Measurements from ENCODE around the gene TPI1.

Gene TPI1

DNA sequence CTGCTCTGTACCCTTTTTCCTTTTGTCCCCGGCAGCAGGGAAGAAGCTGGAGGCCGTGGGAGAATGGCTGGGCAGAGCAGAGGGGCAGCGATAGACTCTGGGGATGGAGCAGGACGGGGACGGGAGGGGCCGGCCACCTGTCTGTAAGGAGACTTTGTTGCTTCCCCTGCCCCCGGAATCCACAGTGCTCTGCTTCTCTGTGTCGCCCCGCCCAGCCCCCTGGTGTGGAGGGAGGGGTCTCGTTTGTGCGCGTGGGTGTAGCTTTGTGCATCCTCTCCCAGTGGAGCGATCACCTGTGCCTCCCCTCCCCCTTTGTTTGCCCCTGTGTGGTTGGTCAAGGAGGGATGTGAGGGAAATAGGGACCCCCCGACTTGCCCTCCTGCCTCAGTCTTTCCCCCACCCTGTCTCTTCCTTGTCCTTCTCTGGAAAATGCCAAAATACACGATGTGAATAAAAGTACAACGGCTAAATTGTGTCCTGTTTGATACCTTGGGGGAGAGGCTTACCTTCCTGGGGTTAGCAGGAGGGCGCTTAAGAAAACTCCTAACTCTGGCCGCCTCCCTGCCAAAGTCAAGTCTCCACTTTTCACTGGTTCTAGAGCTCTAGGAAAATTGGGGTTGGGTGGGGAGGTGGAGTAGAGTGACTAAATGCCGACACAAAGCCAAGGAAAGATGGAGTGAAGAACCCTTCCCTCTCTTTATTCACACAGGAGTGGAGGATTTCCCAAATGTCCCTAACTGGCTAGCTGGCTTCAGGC lies 990 bp upstream of the TPI1 start:
- Histone ChIP-seq H2BK12ac (ENCODE audit: low read length in 2 of 2) (peak overlapping the region in 1 of 2 experiments; percentile 57), H4K91ac (ENCODE audit: low read length) (no peak overlapping the region), H2AFZ (ENCODE audit: low read depth, low read length) (peak overlapping the region; percentile 78), H3K9me3 (ENCODE audit: control insufficient read depth, low read length) (no peaks in the 10 kb centered on the region), H3K9ac (ENCODE audit: low read length) (peak overlapping the region; percentile 91), H3K27ac (ENCODE audit: low read length, poor library complexity, severe bottlenecking) (no peak overlapping the region), H3K18ac (ENCODE audit: low read depth in 1 of 2, low read length in 2 of 2) (peak overlapping the region in 1 of 2 experiments; percentile 88), H3K36me3 (ENCODE audit: control insufficient read depth in 1 of 2, insufficient read depth in 2 of 2, low read depth in 1 of 2, low read length in 2 of 2) (peaks cover 73 to 75% of the 10 kb centered on the region in 2 experiments), H2BK120ac (ENCODE audit: low read depth, low read length) (no peak overlapping the region), H3K4me2 (ENCODE audit: low read length, poor library complexity, severe bottlenecking) (peak overlapping the region; percentile 87), H2BK5ac (ENCODE audit: low read depth, low read length, poor library complexity, severe bottlenecking) (no peak overlapping the region), H3K79me1 (replicated peaks; ENCODE audit: low read length, poor library complexity, severe bottlenecking) (peaks cover 10% of the 10 kb centered on the region), H3K23ac (ENCODE audit: low read length in 2 of 2) (peak overlapping the region in 1 of 2 experiments; percentile 96), H4K8ac (ENCODE audit: low read length) (no peak overlapping the region), H3K4me3 (ENCODE audit: insufficient read depth in 1 of 2, low read depth in 1 of 2, low read length in 2 of 2) (peak overlapping the region in 1 of 2 experiments; percentile 83), H3K14ac (ENCODE audit: low read length in 2 of 2) (peak overlapping the region in 1 of 2 experiments; percentile 91), H3K4me1 (ENCODE audit: control insufficient read depth, insufficient read depth, low read depth, low read length) (peaks cover 22% of the 10 kb centered on the region), H2AK5ac (ENCODE audit: low read length, severe bottlenecking) (peak overlapping the region; percentile 10), H3K27me3 (ENCODE audit: control insufficient read depth in 1 of 2, insufficient read depth in 1 of 2, low read length in 2 of 2) (no peaks in the 10 kb centered on the region), H3K4ac (ENCODE audit: low read depth in 1 of 2, low read length in 2 of 2) (peak overlapping the region in 1 of 2 experiments; percentile 55), H2BK15ac (ENCODE audit: low read depth, poor library complexity, severe bottlenecking) (no peak overlapping the region)
- no peak for DNase-seq
- 82% methylated on average over 15 of the region's 19 CpGs for WGBS

DNA sequence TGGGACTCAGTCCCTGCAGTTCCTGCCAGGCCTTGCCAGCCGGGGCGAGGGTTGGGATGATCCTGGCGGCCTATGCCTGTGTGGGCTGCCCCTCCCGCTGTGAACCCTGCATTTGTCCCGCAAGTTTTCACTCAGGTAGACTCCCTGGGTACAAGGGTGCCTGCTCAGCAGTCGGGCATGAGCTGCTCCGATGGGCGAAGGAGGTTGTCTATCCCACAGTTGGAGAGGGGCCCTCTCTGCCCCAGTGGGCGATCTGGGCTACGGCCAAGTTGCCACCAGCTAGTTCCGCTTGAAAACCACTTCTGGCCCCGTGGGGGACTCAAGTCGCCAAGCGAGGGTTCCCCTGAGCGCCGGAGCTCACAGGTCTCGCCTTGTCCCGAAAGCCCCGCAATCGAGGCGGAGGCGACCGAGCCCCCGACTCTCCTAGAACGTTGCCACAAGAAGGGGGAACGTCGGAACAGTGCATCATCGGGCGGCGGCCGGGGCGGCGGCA lies 365 bp upstream of the TPI1 start:
- Histone ChIP-seq H3K23ac (ENCODE audit: low read length in 2 of 2) (peak overlapping the region in 1 of 2 experiments; percentile 96), H3K4me1 (ENCODE audit: control insufficient read depth, insufficient read depth, low read depth, low read length) (peaks cover 26% of the 10 kb centered on the region), H3K9ac (ENCODE audit: low read length) (peak overlapping the region; percentile 91), H3K14ac (ENCODE audit: low read length in 2 of 2) (peak overlapping the region in 1 of 2 experiments; percentile 91), H2BK15ac (ENCODE audit: low read depth, poor library complexity, severe bottlenecking) (peak overlapping the region; percentile 73), H2AFZ (ENCODE audit: low read depth, low read length) (peak overlapping the region; percentile 78), H4K8ac (ENCODE audit: low read length) (peak overlapping the region; percentile 71), H3K4me3 (ENCODE audit: insufficient read depth in 1 of 2, low read depth in 1 of 2, low read length in 2 of 2) (peak overlapping the region; percentile 48 to 83), H2AK5ac (ENCODE audit: low read length, severe bottlenecking) (no peak overlapping the region), H3K9me3 (ENCODE audit: control insufficient read depth, low read length) (no peaks in the 10 kb centered on the region), H2BK5ac (ENCODE audit: low read depth, low read length, poor library complexity, severe bottlenecking) (no peak overlapping the region), H3K79me1 (replicated peaks; ENCODE audit: low read length, poor library complexity, severe bottlenecking) (peaks cover 7% of the 10 kb centered on the region), H3K36me3 (ENCODE audit: control insufficient read depth in 1 of 2, insufficient read depth in 2 of 2, low read depth in 1 of 2, low read length in 2 of 2) (peaks cover 70% of the 10 kb centered on the region in 2 experiments), H3K27ac (ENCODE audit: low read length, poor library complexity, severe bottlenecking) (peak overlapping the region; percentile 63), H3K4me2 (ENCODE audit: low read length, poor library complexity, severe bottlenecking) (peak overlapping the region; percentile 87), H2BK120ac (ENCODE audit: low read depth, low read length) (no peak overlapping the region), H3K4ac (ENCODE audit: low read depth in 1 of 2, low read length in 2 of 2) (peak overlapping the region; percentile 55 to 89), H3K27me3 (ENCODE audit: control insufficient read depth in 1 of 2, insufficient read depth in 1 of 2, low read length in 2 of 2) (no peaks in the 10 kb centered on the region), H2BK12ac (ENCODE audit: low read length in 2 of 2) (peak overlapping the region in 1 of 2 experiments; percentile 57), H3K18ac (ENCODE audit: low read depth in 1 of 2, low read length in 2 of 2) (peak overlapping the region; percentile 23 to 88), H4K91ac (ENCODE audit: low read length) (no peak overlapping the region)
- DNase-seq = no peak
- WGBS = 10% methylated on average over 33 of the region's 33 CpGs

DNA sequence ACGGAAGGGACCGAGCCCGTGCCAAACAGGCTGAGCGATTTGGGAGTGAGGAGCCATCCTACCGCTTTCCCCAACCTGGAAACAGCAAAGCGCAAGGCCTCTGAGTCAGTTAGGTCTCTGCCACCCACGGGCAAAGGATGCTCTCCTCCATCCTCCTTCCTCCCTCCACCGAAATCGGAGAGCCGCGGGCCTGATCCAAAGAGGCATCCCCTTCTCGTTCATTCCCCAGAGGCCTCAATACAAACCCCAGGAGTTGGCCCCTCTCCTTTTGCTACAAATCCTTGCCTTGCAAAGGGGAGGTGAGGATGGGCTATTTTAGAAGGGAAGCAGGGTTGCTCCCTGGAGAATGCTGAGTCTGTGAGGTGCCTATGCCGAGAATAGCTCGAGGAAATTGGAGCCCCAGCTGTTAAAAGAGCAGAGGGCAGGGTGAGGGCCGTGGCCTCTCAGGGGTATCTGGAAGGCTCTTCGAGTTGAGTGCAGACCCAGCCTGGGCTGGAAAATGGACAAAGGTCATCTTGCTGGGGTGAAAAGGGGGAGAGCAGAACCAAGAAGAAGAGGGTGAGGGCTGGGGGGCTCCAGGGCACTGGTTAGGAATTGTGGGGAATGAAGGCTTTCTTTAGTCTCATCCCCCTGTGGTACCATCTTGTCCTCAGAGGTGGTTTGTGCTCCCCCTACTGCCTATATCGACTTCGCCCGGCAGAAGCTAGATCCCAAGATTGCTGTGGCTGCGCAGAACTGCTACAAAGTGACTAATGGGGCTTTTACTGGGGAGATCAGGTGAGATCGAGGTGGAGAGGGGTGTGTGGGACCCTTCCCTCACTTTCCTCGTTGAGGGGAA lies 1.1 kb downstream of the TPI1 start:
- Histone ChIP-seq H3K4me2 (ENCODE audit: low read length, poor library complexity, severe bottlenecking) (peak overlapping the region; percentile 85), H2BK5ac (ENCODE audit: low read depth, low read length, poor library complexity, severe bottlenecking) (no peak overlapping the region), H2AFZ (ENCODE audit: low read depth, low read length) (no peak overlapping the region), H3K23ac (ENCODE audit: low read length in 2 of 2) (no peak overlapping the region), H3K27me3 (ENCODE audit: control insufficient read depth in 1 of 2, insufficient read depth in 1 of 2, low read length in 2 of 2) (no peaks in the 10 kb centered on the region), H3K14ac (ENCODE audit: low read length in 2 of 2) (peak overlapping the region in 1 of 2 experiments; percentile 80), H3K4me3 (ENCODE audit: insufficient read depth in 1 of 2, low read depth in 1 of 2, low read length in 2 of 2) (peak overlapping the region; percentile 94 to 95), H2BK15ac (ENCODE audit: low read depth, poor library complexity, severe bottlenecking) (no peak overlapping the region), H3K4me1 (ENCODE audit: control insufficient read depth, insufficient read depth, low read depth, low read length) (peaks cover 28% of the 10 kb centered on the region), H3K9ac (ENCODE audit: low read length) (peak overlapping the region; percentile 97), H3K18ac (ENCODE audit: low read depth in 1 of 2, low read length in 2 of 2) (peak overlapping the region in 1 of 2 experiments; percentile 97), H3K36me3 (ENCODE audit: control insufficient read depth in 1 of 2, insufficient read depth in 2 of 2, low read depth in 1 of 2, low read length in 2 of 2) (peaks cover 55 to 59% of the 10 kb centered on the region in 2 experiments), H4K91ac (ENCODE audit: low read length) (no peak overlapping the region), H3K9me3 (ENCODE audit: control insufficient read depth, low read length) (no peaks in the 10 kb centered on the region), H2BK12ac (ENCODE audit: low read length in 2 of 2) (no peak overlapping the region), H2AK5ac (ENCODE audit: low read length, severe bottlenecking) (no peak overlapping the region), H3K79me1 (replicated peaks; ENCODE audit: low read length, poor library complexity, severe bottlenecking) (peaks cover 4% of the 10 kb centered on the region), H3K4ac (ENCODE audit: low read depth in 1 of 2, low read length in 2 of 2) (no peak overlapping the region), H2BK120ac (ENCODE audit: low read depth, low read length) (no peak overlapping the region), H3K27ac (ENCODE audit: low read length, poor library complexity, severe bottlenecking) (peak overlapping the region; percentile 11), H4K8ac (ENCODE audit: low read length) (no peak overlapping the region)
- 7% methylated on average over 21 of the region's 22 CpGs for WGBS
- peak; percentile 45 for DNase-seq
